Fibroblast of lung (primary cell): ENCODE measurements around the gene PRR36. TPM values are rescaled to one million over a fixed set of nuclear protein-coding genes. Genes with fewer than 3 reads are reported as not detected.

Source experiments
- DNase-seq, 2 donors: peaks; one replicate each; pipeline versions ENCODE4 v3.0.0 to v3.0.0-alpha.2; 2010; ENCODE audit warnings: low read depth in 2 of 2
- H2AFZ ChIP-seq: 2 replicates; pipeline ENCODE4 v1.5.1; 2012; ENCODE audit warnings: low read length, control low read depth, inconsistent platforms
- H3K27ac ChIP-seq: 2 replicates; pipeline ENCODE4 v1.5.1; 2011; ENCODE audit warnings: low read length, control low read depth; ENCODE audit not compliant: insufficient read depth
- H3K27me3 ChIP-seq: 2 replicates; pipeline ENCODE4 v1.5.1; 2011; ENCODE audit warnings: mild to moderate bottlenecking, low read length; ENCODE audit not compliant: control insufficient read depth, insufficient read depth
- H3K36me3 ChIP-seq: 2 replicates; pipeline ENCODE4 v1.5.1; 2011; ENCODE audit warnings: low read length; ENCODE audit not compliant: control insufficient read depth, insufficient read depth
- H3K4me1 ChIP-seq: 2 replicates; pipeline ENCODE4 v1.5.1; 2011; ENCODE audit warnings: low read length; ENCODE audit not compliant: control insufficient read depth, insufficient read depth; ENCODE audit errors: extremely low read depth
- H3K4me2 ChIP-seq: 2 replicates; pipeline ENCODE4 v1.5.1; 2011; ENCODE audit warnings: low read length, control low read depth; ENCODE audit not compliant: insufficient read depth; ENCODE audit errors: extremely low read depth
- H3K4me3 ChIP-seq, 4 experiments: fragments of 200-600 bp in 1 of 4; sonication (generic) in 1 of 4; replicated peaks in 1 of 4; 2 replicates each; pipeline ENCODE4 v1.5.1; 2011 to 2016; ENCODE audit warnings: low read length in 4 of 4, low read depth in 3 of 4, mild to moderate bottlenecking in 3 of 4, control low read depth in 2 of 4, inconsistent platforms in 1 of 4, mixed read lengths in 1 of 4; ENCODE audit not compliant: insufficient read depth in 1 of 4; ENCODE audit errors: control extremely low read depth in 1 of 4
- H3K79me2 ChIP-seq: 2 replicates; pipeline ENCODE4 v1.5.1; 2012; ENCODE audit warnings: mild to moderate bottlenecking, low read length, inconsistent platforms; ENCODE audit not compliant: control insufficient read depth, insufficient read depth
- H3K9ac ChIP-seq: 2 replicates; pipeline ENCODE4 v1.5.1; 2011; ENCODE audit warnings: mild to moderate bottlenecking, low read length, control low read depth; ENCODE audit not compliant: insufficient read depth
- H3K9me3 ChIP-seq: 2 replicates; pipeline ENCODE4 v1.5.1; 2012; ENCODE audit warnings: low read depth, low read length; ENCODE audit not compliant: control insufficient read depth, insufficient read depth
- H4K20me1 ChIP-seq: 2 replicates; pipeline ENCODE4 v1.5.1; 2011; ENCODE audit warnings: low read length; ENCODE audit not compliant: control insufficient read depth, insufficient read depth; ENCODE audit errors: extremely low read depth
- CTCF ChIP-seq, 2 donors: IDR thresholded peaks in 1 of 2; conservative IDR thresholded peaks in 1 of 2; 1 replicate in 1 of 2; 2 replicates in 1 of 2; pipeline ENCODE4 v1.5.1; 2011 to 2012; ENCODE audit warnings: low read length in 2 of 2, control low read depth in 1 of 2, inconsistent platforms in 1 of 2, low read depth in 1 of 2, mild to moderate bottlenecking in 1 of 2
- EZH2 ChIP-seq: IDR thresholded peaks from 2 replicates; pipeline ENCODE4 v1.5.1; 2012; ENCODE audit warnings: low read length, control low read depth, mild to moderate bottlenecking; ENCODE audit errors: missing control alignments
- polyA plus RNA-seq, 2 donors: library from polyadenylated mRNA; depleted of rRNA in 1 of 2; stranded (reverse) in 1 of 2; unstranded in 1 of 2; fragments of >200 nt; gene quantifications; 2 replicates each; pipeline ENCODE4 v1.2.1, GENCODE V29; 2011 to 2012; ENCODE audit warnings: missing spikeins in 1 of 2
- total RNA-seq: library from RNA; depleted of rRNA; stranded (reverse); fragments of >200 nt; gene quantifications from 2 replicates; pipeline ENCODE4 v1.2.1, GENCODE V29; 2014

Gene PRR36
- total and polyA plus RNA-seq, 2 donors (not counting 1 experiment from before 2014, with no cell fraction given), result under 0.01 TPM; not detected in 1

GRCh38 chr19:7921967-7922835, 48.0 kb upstream of the PRR36 start:
- peak overlapping the region in 1 of 4 experiments; percentile 68 for H3K4me3 ChIP-seq
- H3K27ac ChIP-seq, result no peak overlapping the region
- peaks cover 3% of the 10 kb centered on the region for H3K79me2 ChIP-seq
- H3K4me1 ChIP-seq, result peaks cover 20% of the 10 kb centered on the region
- no peak for TF ChIP-seq CTCF (conservative IDR thresholded peaks at IDR 0.05 in 1 of 2, IDR thresholded peaks at IDR 0.05 in 1 of 2; ENCODE audit: low read depth in 1 of 2, low read length in 2 of 2)
- TF ChIP-seq EZH2, result no peak
- no peaks in the 10 kb centered on the region for H4K20me1 ChIP-seq
- no peak for DNase-seq
- peak overlapping the region; percentile 92 for H3K4me2 ChIP-seq
- peaks cover 9% of the 10 kb centered on the region for H3K36me3 ChIP-seq
- no peak overlapping the region for H2AFZ ChIP-seq
- H3K9me3 ChIP-seq, result no peaks in the 10 kb centered on the region
- no peaks in the 10 kb centered on the region for H3K27me3 ChIP-seq
- no peak overlapping the region for H3K9ac ChIP-seq

- Histone ChIP-seq H3K27ac (peak overlapping the region; percentile 78), H3K4me1 (peaks cover 21% of the 10 kb centered on the region), H3K9me3 (no peaks in the 10 kb centered on the region), H3K4me2 (peak overlapping the region; percentile 92), H2AFZ (no peak overlapping the region), H3K27me3 (no peaks in the 10 kb centered on the region), H3K4me3 (peak overlapping the region; percentile 52 to 68 (median 60)), H4K20me1 (no peaks in the 10 kb centered on the region), H3K79me2 (peaks cover 3% of the 10 kb centered on the region), H3K9ac (peak overlapping the region; percentile 58), H3K36me3 (peaks cover 9% of the 10 kb centered on the region)
- no peak for TF ChIP-seq EZH2
- TF ChIP-seq CTCF (conservative IDR thresholded peaks at IDR 0.05 in 1 of 2, IDR thresholded peaks at IDR 0.05 in 1 of 2; ENCODE audit: low read depth in 1 of 2, low read length in 2 of 2), result no peak
- DNase-seq, result no peak
Measured at GRCh38 chr19:7921302-7921966, 47.2 kb upstream of the PRR36 start.
